Neural cell (in vitro differentiated cells): ENCODE data around the gene SETBP1. TPM values are rescaled to one million over a fixed set of nuclear protein-coding genes. Genes with fewer than 3 reads are reported as not detected.

Source experiments
- H2AFZ ChIP-seq: fragments of 200-600, 300-800 bp; sonication (generic), shearing (Covaris generic); 2 replicates; pipeline ENCODE4 v1.6.0; 2014; ENCODE audit warnings: low read depth, mild to moderate bottlenecking, antibody characterized with exemption, low read length, moderate library complexity
- H3F3A ChIP-seq: fragments of 200-600 bp; shearing (Covaris generic); 2 replicates; pipeline ENCODE4 v1.6.1; 2016; ENCODE audit warnings: mild to moderate bottlenecking, moderate library complexity, mixed read lengths, antibody characterized with exemption, low read length; ENCODE audit not compliant: insufficient read depth, poor library complexity, severe bottlenecking
- H3K27ac ChIP-seq: fragments of 200-600, 300-800 bp; sonication (generic), shearing (Covaris generic); 2 replicates; pipeline ENCODE4 v1.5.1; 2014; ENCODE audit warnings: mild to moderate bottlenecking, low read length, moderate library complexity
- H3K27me3 ChIP-seq: fragments of 300-800, 200-600 bp; sonication (generic), shearing (Covaris generic); 2 replicates; pipeline ENCODE4 v1.6.0; 2014; ENCODE audit warnings: mild to moderate bottlenecking, low read depth, low read length, moderate library complexity; ENCODE audit not compliant: insufficient read depth
- H3K36me3 ChIP-seq: fragments of 300-800, 200-600 bp; sonication (generic), shearing (Covaris generic); 2 replicates; pipeline ENCODE4 v1.5.1; 2014; ENCODE audit warnings: mild to moderate bottlenecking, antibody characterized with exemption, low read length, moderate library complexity; ENCODE audit not compliant: insufficient read depth
- H3K4me2 ChIP-seq: fragments of 300-800, 200-600 bp; sonication (generic), shearing (Covaris generic); 2 replicates; pipeline ENCODE4 v1.6.0; 2014; ENCODE audit warnings: mild to moderate bottlenecking, low read length
- H3K4me3 ChIP-seq: fragments of 300-800, 200-600 bp; sonication (generic), shearing (Covaris generic); 2 replicates; pipeline ENCODE4 v1.5.1; 2014; ENCODE audit warnings: mild to moderate bottlenecking, low read length, moderate library complexity
- H3K79me2 ChIP-seq: fragments of 200-600 bp; shearing (Covaris generic); replicated peaks from 2 replicates; pipeline ENCODE4 v1.6.0; 2014; ENCODE audit warnings: mild to moderate bottlenecking, low read length, moderate library complexity; ENCODE audit not compliant: insufficient read depth
- H3K9ac ChIP-seq: fragments of 300-800, 200-600 bp; sonication (generic), shearing (Covaris generic); 2 replicates; pipeline ENCODE4 v1.6.1; 2016; ENCODE audit warnings: mild to moderate bottlenecking, low read length, mixed read lengths
- H3K9me2 ChIP-seq: fragments of 200-600 bp; shearing (Covaris generic); 2 replicates; pipeline ENCODE4 v1.6.1; 2016; ENCODE audit warnings: mild to moderate bottlenecking, low read length, mixed read lengths; ENCODE audit not compliant: insufficient read depth
- H3K9me3 ChIP-seq: fragments of 200-600, 300-800 bp; sonication (generic), shearing (Covaris generic); 2 replicates; pipeline ENCODE4 v1.6.1; 2016; ENCODE audit warnings: mild to moderate bottlenecking, mixed run types, low read length, moderate library complexity, mixed read lengths
- H4K20me1 ChIP-seq: fragments of 200-600 bp; shearing (Covaris generic); 2 replicates; pipeline ENCODE4 v1.6.1; 2016; ENCODE audit warnings: mild to moderate bottlenecking, mixed run types; ENCODE audit not compliant: insufficient read depth
- CTCF ChIP-seq: fragments of 450-650 bp; IDR thresholded peaks from 2 replicates; pipeline ENCODE4 v1.5.1; 2014; ENCODE audit warnings: antibody characterized with exemption, mild to moderate bottlenecking, moderate library complexity; ENCODE audit not compliant: poor library complexity, severe bottlenecking
- EP300 ChIP-seq: fragments of 450-650 bp; conservative IDR thresholded peaks from 2 replicates; pipeline ENCODE4 v1.6.1; 2014; ENCODE audit warnings: antibody characterized with exemption, mild to moderate bottlenecking, moderate library complexity; ENCODE audit not compliant: poor library complexity, severe bottlenecking
- EZH2 ChIP-seq: fragments of 200-600, 300-800 bp; shearing (Covaris generic), sonication (generic); IDR thresholded peaks from 2 replicates; pipeline ENCODE4 v1.6.1; 2014; ENCODE audit warnings: antibody characterized with exemption, low read length, borderline replicate concordance, mild to moderate bottlenecking; ENCODE audit not compliant: insufficient read depth, poor library complexity, severe bottlenecking
- MXI1 ChIP-seq: fragments of 450-650 bp; conservative IDR thresholded peaks from 2 replicates; pipeline ENCODE4 v1.6.1; 2014; ENCODE audit warnings: antibody characterized with exemption, mild to moderate bottlenecking; ENCODE audit not compliant: poor library complexity, severe bottlenecking
- RAD21 ChIP-seq: fragments of 450-650 bp; conservative IDR thresholded peaks from 2 replicates; pipeline ENCODE4 v1.6.1; 2014; ENCODE audit warnings: antibody characterized with exemption, mild to moderate bottlenecking, moderate library complexity
- REST ChIP-seq: IDR thresholded peaks from 2 replicates; pipeline ENCODE4 v1.6.1; 2012; ENCODE audit warnings: borderline replicate concordance
- SMC3 ChIP-seq: fragments of 450-650 bp; conservative IDR thresholded peaks from 2 replicates; pipeline ENCODE4 v1.6.1; 2014; ENCODE audit warnings: antibody characterized with exemption, mild to moderate bottlenecking, moderate library complexity; ENCODE audit not compliant: poor library complexity
- TAF1 ChIP-seq: IDR thresholded peaks from 2 replicates; pipeline ENCODE4 v1.6.1; 2012; ENCODE audit warnings: low read depth
- polyA plus RNA-seq: library from polyadenylated mRNA; depleted of rRNA; stranded (reverse); fragments of >200 nt; gene quantifications from 2 replicates; pipeline ENCODE4 v1.2.3, GENCODE V29; 2014

The SETBP1 gene
- polyA plus RNA-seq, 1 donor from 2014 or later = 13.7 TPM

GRCh38 chr18:44726059-44726421 lies 45.4 kb downstream of the SETBP1 start:
- H3K9me3 ChIP-seq = no peaks in the 10 kb centered on the region
- TF ChIP-seq CTCF (no peak), TAF1 (no peak), EZH2 (no peak), MXI1 (no peak), SMC3 (no peak), REST (no peak), EP300 (no peak), RAD21 (no peak)
- no peaks in the 10 kb centered on the region for H3K27me3 ChIP-seq
- H3K9ac ChIP-seq = no peak overlapping the region
- H3K4me3 ChIP-seq = no peak overlapping the region
- no peaks in the 10 kb centered on the region for H3F3A ChIP-seq
- no peaks in the 10 kb centered on the region for H3K36me3 ChIP-seq
- no peak overlapping the region for H3K4me2 ChIP-seq
- H2AFZ ChIP-seq = no peak overlapping the region
- no peaks in the 10 kb centered on the region for H3K9me2 ChIP-seq
- no peak overlapping the region for H3K27ac ChIP-seq
- peaks cover 2% of the 10 kb centered on the region for H4K20me1 ChIP-seq
- peaks cover 91% of the 10 kb centered on the region for H3K79me2 ChIP-seq

- peaks cover 93% of the 10 kb centered on the region for H3K79me2 ChIP-seq
- H3K27me3 ChIP-seq = no peaks in the 10 kb centered on the region
- no peak overlapping the region for H3K4me2 ChIP-seq
- no peak overlapping the region for H3K9ac ChIP-seq
- H2AFZ ChIP-seq = no peak overlapping the region
- H3K9me3 ChIP-seq = no peaks in the 10 kb centered on the region
- H4K20me1 ChIP-seq = peaks cover 2% of the 10 kb centered on the region
- H3K4me3 ChIP-seq = no peak overlapping the region
- no peak overlapping the region for H3K27ac ChIP-seq
- no peaks in the 10 kb centered on the region for H3F3A ChIP-seq
- TF ChIP-seq REST = no peak
- no peak for TF ChIP-seq MXI1
- no peak for TF ChIP-seq RAD21
- TF ChIP-seq EP300 = no peak
- no peaks in the 10 kb centered on the region for H3K36me3 ChIP-seq
- no peaks in the 10 kb centered on the region for H3K9me2 ChIP-seq
These were observed 46.6 kb downstream of the SETBP1 start for GRCh38 chr18:44727291-44727690.
